Left ventricle myocardium inferior (tissue), 1 donor: ENCODE data around the gene FHIT. TPM values are rescaled to one million over a fixed set of nuclear protein-coding genes. Genes with fewer than 3 reads are reported as not detected.

Source experiments
- DNase-seq: peaks from one replicate; pipeline ENCODE4 v3.0.0-alpha.2; 2020
- H3K27ac ChIP-seq: fragments of 200-600 bp; replicated peaks from 2 replicates; pipeline ENCODE4 v1.8.0; 2021
- H3K27me3 ChIP-seq: fragments of 200-600 bp; 2 replicates; pipeline ENCODE4 v1.8.0; 2021; ENCODE audit warnings: low read depth
- H3K36me3 ChIP-seq: fragments of 200-600 bp; 2 replicates; pipeline ENCODE4 v1.8.0; 2021
- H3K4me1 ChIP-seq: fragments of 200-600 bp; 2 replicates; pipeline ENCODE4 v1.8.0; 2021
- H3K4me3 ChIP-seq: fragments of 200-600 bp; 2 replicates; pipeline ENCODE4 v1.8.0; 2021; ENCODE audit warnings: mild to moderate bottlenecking, moderate library complexity
- H3K9me3 ChIP-seq: fragments of 200-600 bp; replicated peaks from 2 replicates; pipeline ENCODE4 v1.8.0; 2021
- CTCF ChIP-seq: fragments of 200-600 bp; IDR thresholded peaks from 2 replicates; pipeline ENCODE4 v1.8.0; 2021; ENCODE audit warnings: antibody characterized with exemption, mild to moderate bottlenecking, borderline replicate concordance
- intact Hi-C: fragments of 100-400 bp; cut with micrococcal nuclease; formaldehyde crosslinking; loops from one replicate; pipeline ENCODE4 v1.11.0; 2022
- total RNA-seq: library from RNA; stranded (reverse); fragmentation: NEBNext Ultra II Directional; extraction: Animal tissue kit (Norgen Biotek cat#: 25700); gene quantifications from one replicate; pipeline ENCODE4 v1.2.1, GENCODE V29; 2021
- donor health status: DM: no; HTN: yes; CAD: no; lungs with severe emphysema.

The FHIT gene
- total RNA-seq, 1 donor from 2014 or later: 16.0 TPM

GRCh38 chr3:59994732-59995304, 1256.4 kb downstream of the FHIT start:
- TF ChIP-seq CTCF: no peak
- no peaks in the 10 kb centered on the region for H3K9me3 ChIP-seq
- no peak overlapping the region for H3K4me3 ChIP-seq
- no peaks in the 10 kb centered on the region for H3K27me3 ChIP-seq
- no peak overlapping the region for H3K27ac ChIP-seq
- intact Hi-C loops: no loop called here
- H3K36me3 ChIP-seq: no peaks in the 10 kb centered on the region
- DNase-seq: no peak
- H3K4me1 ChIP-seq: no peaks in the 10 kb centered on the region

- H3K4me3 ChIP-seq: no peak overlapping the region
- no peaks in the 10 kb centered on the region for H3K4me1 ChIP-seq
- DNase-seq: no peak
- no peaks in the 10 kb centered on the region for H3K9me3 ChIP-seq
- intact Hi-C loops: no loop called here
- no peak overlapping the region for H3K27ac ChIP-seq
- no peaks in the 10 kb centered on the region for H3K36me3 ChIP-seq
- H3K27me3 ChIP-seq: no peaks in the 10 kb centered on the region
- no peak for TF ChIP-seq CTCF
Observed at GRCh38 chr3:59992578-59992977, 1258.7 kb downstream of the FHIT start.

- H3K9me3 ChIP-seq: no peaks in the 10 kb centered on the region
- no peaks in the 10 kb centered on the region for H3K27me3 ChIP-seq
- intact Hi-C loops: no loop called here
- no peak for TF ChIP-seq CTCF
- DNase-seq: no peak
- H3K27ac ChIP-seq: no peak overlapping the region
- H3K4me1 ChIP-seq: peaks cover under 1% of the 10 kb centered on the region
- no peaks in the 10 kb centered on the region for H3K36me3 ChIP-seq
- H3K4me3 ChIP-seq: no peak overlapping the region
Observed at GRCh38 chr3:59990915-59991314, 1260.3 kb downstream of the FHIT start.

GRCh38 chr3:59982510-59982909, 1268.7 kb downstream of the FHIT start:
- no peak for TF ChIP-seq CTCF
- DNase-seq: no peak
- H3K9me3 ChIP-seq: no peaks in the 10 kb centered on the region
- no peaks in the 10 kb centered on the region for H3K27me3 ChIP-seq
- intact Hi-C loops: no loop called here
- H3K27ac ChIP-seq: no peak overlapping the region
- H3K4me1 ChIP-seq: peaks cover 12% of the 10 kb centered on the region
- H3K36me3 ChIP-seq: no peaks in the 10 kb centered on the region
- H3K4me3 ChIP-seq: no peak overlapping the region

- Histone ChIP-seq H3K4me3 (no peak overlapping the region), H3K36me3 (no peaks in the 10 kb centered on the region), H3K9me3 (no peaks in the 10 kb centered on the region), H3K27me3 (no peaks in the 10 kb centered on the region), H3K27ac (no peak overlapping the region), H3K4me1 (peaks cover 12% of the 10 kb centered on the region)
- DNase-seq: no peak
- intact Hi-C loops: no loop called here
- no peak for TF ChIP-seq CTCF
Observed at GRCh38 chr3:59981377-59981776, 1269.9 kb downstream of the FHIT start.
